Esophagus squamous epithelium (tissue), 5 donors: ENCODE measurements around the gene IFT25. TPM values are rescaled to one million over a fixed set of nuclear protein-coding genes. Genes with fewer than 3 reads are reported as not detected.

Source experiments
- DNase-seq: peaks from one replicate; lab custom pipeline; 2025; lab: John Stamatoyannopoulos, UW
- H3K27ac ChIP-seq, 4 donors: fragments of 200-600 bp; sonication (generic); one replicate each; pipeline ENCODE4 v1.5.1; 2016 to 2019; ENCODE audit warnings: mild to moderate bottlenecking in 1 of 4
- H3K27me3 ChIP-seq, 4 donors: fragments of 200-600 bp; sonication (generic); 1 replicate in 3 of 4; 2 replicates in 1 of 4; pipeline versions ENCODE4 v1.5.1 to v1.6.0; 2017 to 2021; ENCODE audit warnings: antibody characterized with exemption in 1 of 4
- H3K36me3 ChIP-seq, 3 donors: fragments of 200-600 bp; sonication (generic); one replicate each; pipeline ENCODE4 v1.5.1; 2016 to 2019
- H3K4me1 ChIP-seq, 3 donors: fragments of 200-600 bp; sonication (generic); one replicate each; pipeline ENCODE4 v1.5.1; 2017 to 2019
- H3K4me3 ChIP-seq, 4 donors: fragments of 200-600 bp; sonication (generic); 1 replicate in 3 of 4; 2 replicates in 1 of 4; pipeline ENCODE4 v1.5.1; 2016 to 2019; ENCODE audit warnings: mild to moderate bottlenecking in 2 of 4, moderate library complexity in 1 of 4
- H3K9me3 ChIP-seq, 3 donors: fragments of 200-600 bp; sonication (generic); one replicate each; pipeline ENCODE4 v1.5.1; 2016 to 2019
- CTCF ChIP-seq, 6 experiments: fragments of 450-650 bp in 4 of 6; fragments of 200-600 bp in 2 of 6; sonication (generic) in 2 of 6; IDR thresholded peaks; one replicate each; pipeline ENCODE4 v1.5.1; 2016 to 2019; ENCODE audit warnings: antibody characterized with exemption in 6 of 6, mild to moderate bottlenecking in 4 of 6, moderate library complexity in 4 of 6
- POLR2A ChIP-seq, 4 donors: fragments of 450-650 bp; IDR thresholded peaks; one replicate each; pipeline ENCODE4 v1.6.1; 2017; ENCODE audit warnings: antibody characterized with exemption in 4 of 4, mild to moderate bottlenecking in 4 of 4, moderate library complexity in 3 of 4
- WGBS, 2 donors: methylation state at CpG; one replicate each; pipeline ENCODE4 v1.1.5; 2018; 5-methylcytosine and 5-hydroxymethylcytosine counted together
- intact Hi-C: fragments of 100-400 bp; cut with DNase I; formaldehyde crosslinking; loops from one replicate; pipeline ENCODE4 v1.15.0; 2022
- total RNA-seq, 4 donors: library from RNA; depleted of rRNA; stranded (reverse); fragments of >200 nt; gene quantifications; one replicate each; pipeline ENCODE4 v1.1.0, GENCODE V29; 2016
- donor health status: DM: yes; HTN: yes; CAD: no.

Gene IFT25
- total RNA-seq, 4 donors from 2014 or later, result 11.7 to 24.6 (median 17.1) TPM

GRCh38 chr1:53905509-53905908 lies 40.0 kb downstream of the IFT25 start:
- no peaks in the 10 kb centered on the region for H3K27me3 ChIP-seq
- no peak overlapping the region for H3K4me3 ChIP-seq
- H3K4me1 ChIP-seq, result peaks cover 0 to 8% (median 0%) of the 10 kb centered on the region in 3 donors
- WGBS, 2 donors, result 87 to 96% methylated on average over 7 to 8 of the region's 8 CpGs
- no peak overlapping the region for H3K27ac ChIP-seq
- H3K9me3 ChIP-seq, result no peaks in the 10 kb centered on the region
- intact Hi-C loops, result no loop called here
- DNase-seq, result no peak
- TF ChIP-seq CTCF (IDR thresholded peaks at IDR 0.05), result no peak
- no peak for TF ChIP-seq POLR2A (IDR thresholded peaks at IDR 0.05)
- no peaks in the 10 kb centered on the region for H3K36me3 ChIP-seq

GRCh38 chr1:53902235-53903138 lies 43.0 kb downstream of the IFT25 start:
- Histone ChIP-seq H3K9me3 (no peaks in the 10 kb centered on the region), H3K27ac (no peak overlapping the region), H3K4me1 (peaks cover 0 to 22% (median 8%) of the 10 kb centered on the region in 3 donors), H3K27me3 (no peaks in the 10 kb centered on the region), H3K4me3 (no peak overlapping the region), H3K36me3 (no peaks in the 10 kb centered on the region)
- 71 to 82% methylated on average over 6 to 7 of the region's 7 CpGs for WGBS, 2 donors
- no peak for DNase-seq
- intact Hi-C loops, result no loop called here
- TF ChIP-seq POLR2A (IDR thresholded peaks at IDR 0.05) (no peak), CTCF (IDR thresholded peaks at IDR 0.05) (no peak)

- Histone ChIP-seq H3K4me1 (peaks cover 0 to 44% (median 20%) of the 10 kb centered on the region in 3 donors), H3K36me3 (no peaks in the 10 kb centered on the region), H3K27me3 (no peaks in the 10 kb centered on the region), H3K4me3 (no peak overlapping the region), H3K27ac (no peak overlapping the region), H3K9me3 (no peaks in the 10 kb centered on the region)
- no peak for DNase-seq
- TF ChIP-seq CTCF (IDR thresholded peaks at IDR 0.05), result no peak
- no peak for TF ChIP-seq POLR2A (IDR thresholded peaks at IDR 0.05)
- WGBS, 2 donors, result 88 to 95% methylated on average over 3 of the region's 3 CpGs
- intact Hi-C loops, result loop anchor here (5.0 kb wide), 1 partner anchor 38 kb away; no protein-coding TSS in a partner anchor
Observed at GRCh38 chr1:53899708-53900107, 45.8 kb downstream of the IFT25 start.

- Histone ChIP-seq H3K27me3 (no peaks in the 10 kb centered on the region), H3K4me1 (peaks cover 0 to 48% (median 20%) of the 10 kb centered on the region in 3 donors), H3K4me3 (no peak overlapping the region), H3K9me3 (no peaks in the 10 kb centered on the region), H3K27ac (no peak overlapping the region), H3K36me3 (no peaks in the 10 kb centered on the region)
- TF ChIP-seq POLR2A (IDR thresholded peaks at IDR 0.05) (no peak), CTCF (IDR thresholded peaks at IDR 0.05) (no peak)
- 3 to 16% methylated on average over 2 of the region's 2 CpGs for whole genome bisulfite sequencing, 2 donors
- no peak for DNase-seq
- intact Hi-C loops, result loop anchor here (5.0 kb wide), 1 partner anchor 38 kb away; no protein-coding TSS in a partner anchor
Observed at GRCh38 chr1:53899206-53899628, 46.3 kb downstream of the IFT25 start.

- H3K36me3 ChIP-seq, result no peaks in the 10 kb centered on the region
- peak overlapping the region in 3 of 4 donors; percentile 58 to 63 (median 62) for H3K27ac ChIP-seq
- H3K9me3 ChIP-seq, result no peaks in the 10 kb centered on the region
- TF ChIP-seq CTCF (IDR thresholded peaks at IDR 0.05) (no peak), POLR2A (IDR thresholded peaks at IDR 0.05) (no peak)
- H3K4me1 ChIP-seq, result peaks cover 0 to 56% (median 20%) of the 10 kb centered on the region in 3 donors
- WGBS, 2 donors, result 50% methylated on average over 2 of the region's 2 CpGs; no CpG with 5 or more reads in 1 of the 2 donors
- DNase-seq, result no peak
- no peaks in the 10 kb centered on the region for H3K27me3 ChIP-seq
- no peak overlapping the region for H3K4me3 ChIP-seq
- intact Hi-C loops, result loop anchor here (5.0 kb wide), 1 partner anchor 41 kb away; no protein-coding TSS in a partner anchor
Observed at GRCh38 chr1:53896635-53897229, 48.8 kb downstream of the IFT25 start.
